Measurements from ENCODE around the gene DTX1. TPM values are rescaled to one million over a fixed set of nuclear protein-coding genes. Genes with fewer than 3 reads are reported as not detected.

DTX1 gene
- polyA plus RNA-seq, 1 donor (not counting 4 experiments of a cell fraction or from before 2014, with no cell fraction given): not detected

- H3K4me1 ChIP-seq (ENCODE audit: control insufficient read depth, extremely low read depth, insufficient read depth, low read length): no peaks in the 10 kb centered on the region
- TF ChIP-seq EZH2 (IDR thresholded peaks at IDR 0.05; ENCODE audit: low read length): no peak
- TF ChIP-seq CTCF (optimal IDR thresholded peaks at IDR 0.05 in 1 of 3, IDR thresholded peaks at IDR 0.05 in 1 of 3, conservative IDR thresholded peaks at IDR 0.05 in 1 of 3; ENCODE audit: extremely low read depth in 1 of 3, insufficient read depth in 2 of 3, low read length in 3 of 3): no peak
- no peaks in the 10 kb centered on the region for H3K9me3 ChIP-seq (ENCODE audit: control insufficient read depth, low read depth, low read length)
- no peaks in the 10 kb centered on the region for H4K20me1 ChIP-seq (ENCODE audit: control insufficient read depth, extremely low read depth, insufficient read depth, low read length)
- H2AFZ ChIP-seq (ENCODE audit: control insufficient read depth, low read length): no peak overlapping the region
- H3K4me2 ChIP-seq (ENCODE audit: control insufficient read depth, extremely low read depth, insufficient read depth, low read depth, low read length): no peak overlapping the region
- dilution Hi-C loops (cut with MboI; ENCODE audit: extremely low pct_ligation_motif_present, low sequenced_read_pairs): loop anchor here (25.0 kb wide), 1 partner anchor 90 kb away; no protein-coding TSS in a partner anchor
- no peaks in the 10 kb centered on the region for H3K79me2 ChIP-seq (ENCODE audit: control insufficient read depth, insufficient read depth, low read length)
- no peak overlapping the region for H3K27ac ChIP-seq (ENCODE audit: control insufficient read depth, insufficient read depth, low read length)
- H3K9ac ChIP-seq (ENCODE audit: control insufficient read depth, extremely low read depth, insufficient read depth, low read length): no peak overlapping the region
- peaks cover 23% of the 10 kb centered on the region for H3K27me3 ChIP-seq (ENCODE audit: control insufficient read depth, extremely low read depth, insufficient read depth, low read length)
- no peaks in the 10 kb centered on the region for H3K9me1 ChIP-seq (ENCODE audit: control insufficient read depth, extremely low read depth, insufficient read depth, low read length)
- no peak overlapping the region for H3K4me3 ChIP-seq (ENCODE audit: control insufficient read depth in 2 of 3, extremely low read depth in 1 of 3, insufficient read depth in 2 of 3, low read depth in 1 of 3, low read length in 3 of 3)
- no peaks in the 10 kb centered on the region for H3K36me3 ChIP-seq (ENCODE audit: control insufficient read depth in 2 of 2, extremely low read depth in 1 of 2, insufficient read depth in 2 of 2, low read length in 2 of 2)
- FAIRE-seq: no peak
- DNase-seq (ENCODE audit: low read depth, low spot score): no peak
These were observed 15.6 kb downstream of the DTX1 start for GRCh38 chr12:113072136-113072535.

GRCh38 chr12:113073586-113073985 lies 17.1 kb downstream of the DTX1 start:
- H3K9me3 ChIP-seq (ENCODE audit: control insufficient read depth, low read depth, low read length): no peaks in the 10 kb centered on the region
- TF ChIP-seq CTCF (optimal IDR thresholded peaks at IDR 0.05 in 1 of 3, IDR thresholded peaks at IDR 0.05 in 1 of 3, conservative IDR thresholded peaks at IDR 0.05 in 1 of 3; ENCODE audit: extremely low read depth in 1 of 3, insufficient read depth in 2 of 3, low read length in 3 of 3) (no peak), EZH2 (IDR thresholded peaks at IDR 0.05; ENCODE audit: low read length) (no peak)
- DNase-seq (ENCODE audit: low read depth, low spot score) (no peak), FAIRE-seq (no peak)
- no peaks in the 10 kb centered on the region for H3K36me3 ChIP-seq (ENCODE audit: control insufficient read depth in 2 of 2, extremely low read depth in 1 of 2, insufficient read depth in 2 of 2, low read length in 2 of 2)
- H3K9me1 ChIP-seq (ENCODE audit: control insufficient read depth, extremely low read depth, insufficient read depth, low read length): no peaks in the 10 kb centered on the region
- H3K9ac ChIP-seq (ENCODE audit: control insufficient read depth, extremely low read depth, insufficient read depth, low read length): no peak overlapping the region
- H3K27me3 ChIP-seq (ENCODE audit: control insufficient read depth, extremely low read depth, insufficient read depth, low read length): peaks cover 31% of the 10 kb centered on the region
- no peaks in the 10 kb centered on the region for H4K20me1 ChIP-seq (ENCODE audit: control insufficient read depth, extremely low read depth, insufficient read depth, low read length)
- H3K4me2 ChIP-seq (ENCODE audit: control insufficient read depth, extremely low read depth, insufficient read depth, low read depth, low read length): no peak overlapping the region
- no peak overlapping the region for H2AFZ ChIP-seq (ENCODE audit: control insufficient read depth, low read length)
- dilution Hi-C loops (cut with MboI; ENCODE audit: extremely low pct_ligation_motif_present, low sequenced_read_pairs): loop anchor here (25.0 kb wide), 1 partner anchor 89 kb away; no protein-coding TSS in a partner anchor
- H3K27ac ChIP-seq (ENCODE audit: control insufficient read depth, insufficient read depth, low read length): no peak overlapping the region
- H3K4me3 ChIP-seq (ENCODE audit: control insufficient read depth in 2 of 3, extremely low read depth in 1 of 3, insufficient read depth in 2 of 3, low read depth in 1 of 3, low read length in 3 of 3): no peak overlapping the region
- H3K4me1 ChIP-seq (ENCODE audit: control insufficient read depth, extremely low read depth, insufficient read depth, low read length): no peaks in the 10 kb centered on the region
- H3K79me2 ChIP-seq (ENCODE audit: control insufficient read depth, insufficient read depth, low read length): no peaks in the 10 kb centered on the region

All from keratinocyte (primary cell).